Measurements from ENCODE around the gene MRS2.

GRCh38 chr6:24455061-24455460 lies 52.3 kb downstream of the MRS2 start:
- TF ChIP-seq CTCF (IDR thresholded peaks at IDR 0.05; ENCODE audit: insufficient read depth, low read length, poor library complexity, severe bottlenecking) (no peak), EZH2phosphoT487 (conservative IDR thresholded peaks at IDR 0.05; ENCODE audit: low read length) (no peak)

Measured in SU-DHL-6 (cell line).